Natural killer cell (primary cell): ENCODE results near the gene SNX30. TPM values are rescaled to one million over a fixed set of nuclear protein-coding genes. Genes with fewer than 3 reads are reported as not detected.

Experiments
- ATAC-seq, 3 donors: fragments of 150-1000 bp in 2 of 3; fragments of 200-7000 bp in 1 of 3; cut with Tn5 transposase; 1 replicate in 1 of 3; 2 replicates in 2 of 3; pipeline ENCODE4 v1.10.0; 2021; ENCODE audit warnings: mild to moderate bottlenecking in 2 of 3, moderate library complexity in 2 of 3
- DNase-seq, 2 donors: peaks; one replicate each; pipeline versions ENCODE4 v3.0.0 to v3.0.0-alpha.2; 2013 to 2021; ENCODE audit warnings: mixed read lengths in 1 of 2
- H3K27ac ChIP-seq: one replicate; pipeline ENCODE4 v1.5.1; 2013; ENCODE audit warnings: mild to moderate bottlenecking, low read length
- H3K27me3 ChIP-seq: one replicate; pipeline ENCODE4 v1.6.1; 2013; ENCODE audit warnings: low read length; ENCODE audit not compliant: control insufficient read depth, insufficient read depth
- H3K36me3 ChIP-seq: one replicate; pipeline ENCODE4 v1.6.1; 2013; ENCODE audit warnings: low read length; ENCODE audit not compliant: control insufficient read depth, insufficient read depth
- H3K4me1 ChIP-seq: one replicate; pipeline ENCODE4 v1.6.1; 2013; ENCODE audit warnings: low read length; ENCODE audit not compliant: control insufficient read depth, insufficient read depth
- H3K4me3 ChIP-seq: one replicate; pipeline ENCODE4 v1.5.1; 2013; ENCODE audit warnings: low read length
- H3K9me3 ChIP-seq: one replicate; pipeline ENCODE4 v1.6.1; 2013; ENCODE audit warnings: low read length; ENCODE audit not compliant: control insufficient read depth, insufficient read depth
- H3K27ac Mint-ChIP-seq, 2 donors: one replicate each; pipeline ENCODE4 v1.8.0; 2022; ENCODE audit warnings: mild to moderate bottlenecking in 2 of 2, mixed read lengths in 2 of 2, moderate library complexity in 1 of 2
- H3K27me3 Mint-ChIP-seq, 2 donors: one replicate each; pipeline ENCODE4 v1.8.0; 2022; ENCODE audit warnings: low read depth in 2 of 2, mixed read lengths in 2 of 2
- H3K36me3 Mint-ChIP-seq: one replicate; pipeline ENCODE4 v1.8.0; 2022; ENCODE audit warnings: mixed read lengths
- H3K4me1 Mint-ChIP-seq, 2 donors: one replicate each; pipeline ENCODE4 v1.8.0; 2022; ENCODE audit warnings: mixed read lengths in 2 of 2
- H3K4me3 Mint-ChIP-seq: one replicate; pipeline ENCODE4 v1.8.0; 2022; ENCODE audit warnings: mild to moderate bottlenecking, moderate library complexity, mixed read lengths
- H3K9me3 Mint-ChIP-seq, 2 donors: one replicate each; pipeline ENCODE4 v1.8.0; 2022; ENCODE audit warnings: mixed read lengths in 2 of 2
- CTCF ChIP-seq: fragments of 200-600 bp; IDR thresholded peaks from one replicate; pipeline ENCODE4 v1.8.0; 2022; ENCODE audit warnings: antibody characterized with exemption
- WGBS: methylation state at CpG from one replicate; pipeline ENCODE4 v1.1.7; 2013; ENCODE audit warnings: missing lambda C conversion rate; ENCODE audit not compliant: insufficient coverage; 5-methylcytosine and 5-hydroxymethylcytosine counted together
- intact Hi-C: fragments of 100-400 bp; cut with micrococcal nuclease; formaldehyde crosslinking; loops from one replicate; pipeline ENCODE4 v1.14.2; 2022
- total RNA-seq, 4 donors: library from RNA; stranded (reverse); fragments of 120-200 nt in 1 of 4; gene quantifications; one replicate each; pipeline versions ENCODE4 v1.2.3 to v1.2.4, GENCODE V29; 2013 to 2022

Gene SNX30
- total RNA-seq, 3 donors from 2014 or later (not counting 1 experiment from before 2014, with no cell fraction given) = 8.5 to 10.5 (median 9.3) TPM

- Histone ChIP-seq H3K9me3 (no peaks in the 10 kb centered on the region), H3K27me3 (no peaks in the 10 kb centered on the region), H3K36me3 (no peaks in the 10 kb centered on the region), H3K27ac (no peak overlapping the region), H3K4me3 (no peak overlapping the region), H3K4me1 (peaks cover 12% of the 10 kb centered on the region)
- Mint-ChIP-seq H3K9me3 (no peaks in the 10 kb centered on the region), H3K27me3 (peaks cover 0 to 5% of the 10 kb centered on the region in 2 donors), H3K27ac (no peak overlapping the region), H3K36me3 (no peaks in the 10 kb centered on the region), H3K4me1 (no peaks in the 10 kb centered on the region), H3K4me3 (no peak overlapping the region)
- DNase-seq (no peak), ATAC-seq (no peak)
- intact Hi-C loops = no loop called here
- TF ChIP-seq CTCF = no peak
- WGBS = 69% methylated on average over 3 of the region's 3 CpGs
These were observed 24.6 kb upstream of the SNX30 start for GRCh38 chr9:112725961-112726360.

- Mint-ChIP-seq H3K4me1 (no peaks in the 10 kb centered on the region), H3K27ac (no peak overlapping the region), H3K4me3 (no peak overlapping the region), H3K9me3 (no peaks in the 10 kb centered on the region), H3K27me3 (peaks cover 0 to 5% of the 10 kb centered on the region in 2 donors), H3K36me3 (no peaks in the 10 kb centered on the region)
- Histone ChIP-seq H3K4me1 (peaks cover 12% of the 10 kb centered on the region), H3K27ac (no peak overlapping the region), H3K36me3 (no peaks in the 10 kb centered on the region), H3K27me3 (no peaks in the 10 kb centered on the region), H3K9me3 (no peaks in the 10 kb centered on the region), H3K4me3 (no peak overlapping the region)
- intact Hi-C loops = no loop called here
- 76% methylated on average over 4 of the region's 4 CpGs for WGBS
- no peak for ATAC-seq
- TF ChIP-seq CTCF = no peak
- DNase-seq = no peak
These were observed 24.1 kb upstream of the SNX30 start for GRCh38 chr9:112726428-112726827.

GRCh38 chr9:112728401-112728800 is 22.2 kb upstream of the SNX30 start:
- no peaks in the 10 kb centered on the region for H3K9me3 Mint-ChIP-seq
- intact Hi-C loops = no loop called here
- H3K27ac ChIP-seq = no peak overlapping the region

More at GRCh38 chr9:112728401-112728800, 22.2 kb upstream of the SNX30 start:
- ATAC-seq (no peak), DNase-seq (no peak)
- Histone ChIP-seq H3K27me3 (no peaks in the 10 kb centered on the region), H3K4me1 (peaks cover 12% of the 10 kb centered on the region), H3K4me3 (no peak overlapping the region), H3K9me3 (no peaks in the 10 kb centered on the region), H3K36me3 (no peaks in the 10 kb centered on the region)
- H3K4me3 Mint-ChIP-seq = no peak overlapping the region
- 100% methylated on average over 1 of the region's 2 CpGs for WGBS
- no peak overlapping the region for H3K27ac Mint-ChIP-seq
- peaks cover 0 to 2% of the 10 kb centered on the region in 2 donors for H3K27me3 Mint-ChIP-seq
- no peaks in the 10 kb centered on the region for H3K4me1 Mint-ChIP-seq
- no peaks in the 10 kb centered on the region for H3K36me3 Mint-ChIP-seq
- no peak for TF ChIP-seq CTCF
